Parathyroid adenoma (tissue), 2 donors: ENCODE results near the gene NPEPPS.

ENCODE experiments used
- H2AFZ ChIP-seq: fragments of 300-600 bp; sonication (generic); one replicate; pipeline ENCODE4 v1.7.0; 2017; ENCODE audit warnings: antibody characterized with exemption, mild to moderate bottlenecking
- H3K27ac ChIP-seq: fragments of 300-600 bp; sonication (generic); one replicate; pipeline ENCODE4 v1.7.0; 2017
- H3K27me3 ChIP-seq: fragments of 300-600 bp; sonication (generic); one replicate; pipeline ENCODE4 v1.7.0; 2017; ENCODE audit warnings: low read length; ENCODE audit not compliant: control insufficient read depth, insufficient read depth
- H3K36me3 ChIP-seq: fragments of 300-600 bp; sonication (generic); one replicate; pipeline ENCODE4 v1.7.0; 2017; ENCODE audit warnings: low read length; ENCODE audit not compliant: control insufficient read depth, insufficient read depth
- H3K4me1 ChIP-seq: fragments of 300-600 bp; sonication (generic); one replicate; pipeline ENCODE4 v1.7.0; 2017; ENCODE audit warnings: control low read depth
- H3K4me2 ChIP-seq: fragments of 300-600 bp; sonication (generic); one replicate; pipeline ENCODE4 v1.7.0; 2017; ENCODE audit warnings: low read length
- H3K4me3 ChIP-seq: fragments of 300-600 bp; sonication (generic); one replicate; pipeline ENCODE4 v1.7.0; 2017; ENCODE audit warnings: low read depth, low read length
- H3K79me2 ChIP-seq: fragments of 300-600 bp; sonication (generic); one replicate; pipeline ENCODE4 v1.7.0; 2017; ENCODE audit warnings: control low read depth
- H3K9ac ChIP-seq: fragments of 300-600 bp; sonication (generic); one replicate; pipeline ENCODE4 v1.7.0; 2017; ENCODE audit warnings: mild to moderate bottlenecking
- H3K9me3 ChIP-seq: fragments of 300-600 bp; sonication (generic); one replicate; pipeline ENCODE4 v1.7.0; 2017; ENCODE audit warnings: low read length; ENCODE audit not compliant: control insufficient read depth
- CTCF ChIP-seq: fragments of 300-600 bp; sonication (generic); IDR thresholded peaks from one replicate; pipeline ENCODE4 v1.7.0; 2017; ENCODE audit warnings: antibody characterized with exemption, mild to moderate bottlenecking
- donor health status: primary hyperparathyroidism.

NPEPPS gene

GRCh38 chr17:47649153-47649971, 118.5 kb downstream of the NPEPPS start, which contains the start of gene KPNB1:
Gene KPNB1, plus strand, starts transcription at chr17:47649919. Its CDS starts 326 bp downstream, at chr17:47650245.
- H3K4me3 ChIP-seq: peak within 1 kb of the TSS; percentile 78
- peaks cover 5% of the 10 kb centered on the region for H3K4me1 ChIP-seq
- H3K79me2 ChIP-seq: peaks cover 29% of the 10 kb centered on the region
- peak within 1 kb of the TSS; percentile 79 for H3K27ac ChIP-seq
- no peaks in the 10 kb centered on the region for H3K36me3 ChIP-seq
- H3K4me2 ChIP-seq: peak within 1 kb of the TSS; percentile 92
- peak within 1 kb of the TSS; percentile 17 for H3K9ac ChIP-seq
- no peaks in the 10 kb centered on the region for H3K9me3 ChIP-seq
- peak within 1 kb of the TSS; percentile 90 for H2AFZ ChIP-seq
- no peak for TF ChIP-seq CTCF
- H3K27me3 ChIP-seq: no peaks in the 10 kb centered on the region

DNA sequence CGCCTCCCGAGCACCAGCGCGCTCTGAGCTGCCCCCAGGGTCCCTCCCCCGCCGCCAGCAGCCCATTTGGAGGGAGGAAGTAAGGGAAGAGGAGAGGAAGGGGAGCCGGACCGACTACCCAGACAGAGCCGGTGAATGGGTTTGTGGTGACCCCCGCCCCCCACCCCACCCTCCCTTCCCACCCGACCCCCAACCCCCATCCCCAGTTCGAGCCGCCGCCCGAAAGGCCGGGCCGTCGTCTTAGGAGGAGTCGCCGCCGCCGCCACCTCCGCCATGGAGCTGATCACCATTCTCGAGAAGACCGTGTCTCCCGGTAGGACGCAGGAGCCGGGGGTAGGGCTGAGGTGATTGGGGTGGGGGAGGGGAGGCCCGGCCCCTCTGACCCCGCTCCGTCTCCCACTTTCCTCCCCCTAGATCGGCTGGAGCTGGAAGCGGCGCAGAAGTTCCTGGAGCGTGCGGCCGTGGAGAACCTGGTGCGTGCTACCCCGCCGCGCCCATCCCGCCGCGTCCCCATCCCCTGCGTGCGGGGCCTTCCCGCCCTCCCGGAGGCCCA, 119.1 kb downstream of the NPEPPS start:
- Histone ChIP-seq H3K9me3 (no peaks in the 10 kb centered on the region), H3K79me2 (peaks cover 29% of the 10 kb centered on the region), H3K27ac (peak overlapping the region; percentile 79), H3K4me1 (peaks cover 5% of the 10 kb centered on the region), H3K9ac (no peak overlapping the region), H3K4me2 (peak overlapping the region; percentile 58), H3K4me3 (peak overlapping the region; percentile 73), H3K27me3 (no peaks in the 10 kb centered on the region), H2AFZ (peak overlapping the region; percentile 65), H3K36me3 (no peaks in the 10 kb centered on the region)
- no peak for TF ChIP-seq CTCF

GRCh38 chr17:47650525-47651522, 119.9 kb downstream of the NPEPPS start:
- Histone ChIP-seq H3K27ac (peak overlapping the region; percentile 79), H3K9me3 (no peaks in the 10 kb centered on the region), H3K36me3 (no peaks in the 10 kb centered on the region), H2AFZ (peak overlapping the region; percentile 54), H3K27me3 (no peaks in the 10 kb centered on the region), H3K4me3 (peak overlapping the region; percentile 73), H3K4me1 (peaks cover 5% of the 10 kb centered on the region), H3K9ac (peak overlapping the region; percentile 17), H3K4me2 (peak overlapping the region; percentile 92), H3K79me2 (peaks cover 31% of the 10 kb centered on the region)
- no peak for TF ChIP-seq CTCF

- Histone ChIP-seq H3K4me2 (peak overlapping the region; percentile 12), H3K27ac (no peak overlapping the region), H3K36me3 (no peaks in the 10 kb centered on the region), H3K9me3 (no peaks in the 10 kb centered on the region), H3K4me3 (no peak overlapping the region), H3K79me2 (peaks cover 33% of the 10 kb centered on the region), H2AFZ (no peak overlapping the region), H3K9ac (no peak overlapping the region), H3K27me3 (no peaks in the 10 kb centered on the region), H3K4me1 (peaks cover 5% of the 10 kb centered on the region)
- TF ChIP-seq CTCF: no peak
Observed at GRCh38 chr17:47651704-47652103, 120.8 kb downstream of the NPEPPS start.
